K562 (cell line): ENCODE results near the gene PRSS57. TPM values are rescaled to one million over a fixed set of nuclear protein-coding genes. Genes with fewer than 3 reads are reported as not detected.

Source experiments
- ARID2 ChIP-seq: fragments of 450-650 bp; IDR thresholded peaks from 2 replicates; pipeline ENCODE4 v1.6.1; 2017; ENCODE audit warnings: antibody characterized with exemption, mild to moderate bottlenecking
- CC2D1A ChIP-seq: fragments of 450-650 bp; IDR thresholded peaks from 2 replicates; pipeline ENCODE4 v1.6.1; 2017; ENCODE audit warnings: mild to moderate bottlenecking
- NCOA6 ChIP-seq: fragments of 450-650 bp; IDR thresholded peaks from 2 replicates; pipeline ENCODE4 v1.6.1; 2017; ENCODE audit warnings: mild to moderate bottlenecking
- RAD51 ChIP-seq: fragments of 450-650 bp; IDR thresholded peaks from 2 replicates; pipeline ENCODE4 v1.7.1; 2016; ENCODE audit warnings: low read depth, mild to moderate bottlenecking, borderline replicate concordance
- REST ChIP-seq, 2 experiments: fragments of 450-650 bp; formaldehyde crosslinking in 1 of 2; IDR thresholded peaks; 2 replicates each; pipeline versions ENCODE4 v1.4.0 to v1.6.1; 2014 to 2020; ENCODE audit warnings: mild to moderate bottlenecking in 2 of 2, borderline replicate concordance in 1 of 2, low read depth in 1 of 2
- SIN3B ChIP-seq: fragments of 450-650 bp; IDR thresholded peaks from 2 replicates; pipeline ENCODE4 v1.6.1; 2017; ENCODE audit warnings: low read depth, mild to moderate bottlenecking, moderate library complexity
- SMAD4 ChIP-seq: fragments of 250-450 bp; sonication (Bioruptor Pico); conservative IDR thresholded peaks from 2 replicates; pipeline ENCODE4 v1.8.0; 2021; ENCODE audit warnings: inconsistent platforms, mild to moderate bottlenecking, moderate library complexity
- SRSF1 ChIP-seq: fragments of 200-400 bp; formaldehyde crosslinking; IDR thresholded peaks from 2 replicates; pipeline ENCODE4 v1.6.1; 2017; ENCODE audit warnings: mild to moderate bottlenecking, low read depth, low read length, moderate library complexity
- THAP12 ChIP-seq: fragments of 250-450 bp; sonication (Bioruptor Pico); IDR thresholded peaks from 2 replicates; pipeline ENCODE4 v1.9.0; 2021; ENCODE audit warnings: mild to moderate bottlenecking, inconsistent platforms
- ZNF133 ChIP-seq: fragments of 250-450 bp; sonication (Bioruptor Pico); IDR thresholded peaks from 2 replicates; pipeline ENCODE4 v1.4.0; 2020; ENCODE audit warnings: mild to moderate bottlenecking
- ZNF354B ChIP-seq: fragments of 250-450 bp; sonication (Bioruptor Pico); IDR thresholded peaks from 2 replicates; pipeline ENCODE4 v1.4.0; 2020
- ZNF561 ChIP-seq: fragments of 450-650 bp; formaldehyde crosslinking; conservative IDR thresholded peaks from 2 replicates; pipeline ENCODE4 v1.4.0; 2020; ENCODE audit warnings: mild to moderate bottlenecking, moderate library complexity
- polyA plus RNA-seq, 8 experiments: library from polyadenylated mRNA; depleted of rRNA in 4 of 8; stranded (reverse) in 5 of 8; unstranded in 3 of 8; fragments of >200 nt; fragmentation: Nextera tagmentation in 2 of 8; fragmentation: Illumina TruSeq in 1 of 8; extraction: Ambion mirVana in 2 of 8; extraction: Trizol in 1 of 8; gene quantifications; 2 replicates each; pipeline versions ENCODE4 v1.2.1 to v1.2.3, GENCODE V29; 2011 to 2014; ENCODE audit warnings: inconsistent platforms in 1 of 8, missing spikeins in 1 of 8
- total RNA-seq, 7 experiments: library from RNA; depleted of rRNA in 6 of 7; stranded (reverse); fragments of >200 nt in 6 of 7; fragmentation: Illumina TruSeq in 2 of 7; extraction: Trizol in 2 of 7; gene quantifications; 2 replicates each; pipeline versions ENCODE4 v1.2.1 to v1.2.3, GENCODE V29; 2011 to 2021; ENCODE audit warnings: low replicate concordance in 1 of 7

PRSS57 gene
- total and polyA plus RNA-seq, 9 of the 15 experiments (the other 6 are each of a cell fraction or from before 2014, with no cell fraction given), result 0.06 to 2.5 (median 1.3) TPM; not detected in 3

- no peak for TF ChIP-seq SRSF1
- TF ChIP-seq SMAD4, result no peak
- no peak for TF ChIP-seq ZNF133 (CRISPR knock-in tag)
- TF ChIP-seq ZNF561, result no peak
- TF ChIP-seq ARID2, result peak; percentile 76
- TF ChIP-seq THAP12 (CRISPR knock-in tag), result no peak
- TF ChIP-seq NCOA6, result no peak
- no peak for TF ChIP-seq RAD51
- peak; percentile 78; the same call in 1 of the 2 replicates for TF ChIP-seq CC2D1A
- peak; percentile 91 for TF ChIP-seq REST (IDR thresholded peaks at IDR 0.05; ENCODE audit: borderline replicate concordance)
- TF ChIP-seq REST (CRISPR knock-in tag; IDR thresholded peaks at IDR 0.05; ENCODE audit: low read depth), result no peak
- TF ChIP-seq SIN3B, result 0 out of 2 replicates have a peak, but pooled peaks have one; percentile 15
- TF ChIP-seq ZNF354B (CRISPR knock-in tag), result no peak
Measured at GRCh38 chr19:664913-665443, 30.3 kb downstream of the PRSS57 start (continued).
